Head of caudate nucleus (tissue), 42 donors: ENCODE data around the gene CZIB.

ENCODE experiments used
- DNase-seq, 42 donors: peaks; one replicate each; pipeline versions ENCODE4 v3.0.0 to v3.0.0-alpha.2; 2020 to 2021; ENCODE audit warnings: mixed read lengths in 7 of 42
- intact Hi-C: fragments of 100-400 bp; cut with DNase I; formaldehyde crosslinking; loops from one replicate; pipeline ENCODE4 v1.15.0; 2022

CZIB gene

GRCh38 chr1:53166912-53167311 lies 53.5 kb downstream of the CZIB start:
- no peak for DNase-seq

GRCh38 chr1:53166366-53166765 lies 54.1 kb downstream of the CZIB start:
- intact Hi-C loops, result no loop called here
- no peak for DNase-seq

More at GRCh38 chr1:53166912-53167311, 53.5 kb downstream of the CZIB start:
- intact Hi-C loops, result no loop called here

- no peak for DNase-seq
- intact Hi-C loops, result no loop called here
Measured at GRCh38 chr1:53165408-53165961, 54.9 kb downstream of the CZIB start.
